WTC11 (cell line): ENCODE data around the gene MYO16.

ENCODE experiments used
- AFF4 ChIP-seq: sonication (generic); formaldehyde crosslinking; IDR thresholded peaks from 2 replicates; pipeline ENCODE4 v1.8.1; 2023; ENCODE audit warnings: mild to moderate bottlenecking, missing genetic modification reagents, borderline replicate concordance
- ATF1 ChIP-seq: sonication (generic); formaldehyde crosslinking; IDR thresholded peaks from 2 replicates; pipeline ENCODE4 v1.8.1; 2023; ENCODE audit warnings: mild to moderate bottlenecking, moderate library complexity, missing genetic modification reagents
- CREB1 ChIP-seq: sonication (generic); formaldehyde crosslinking; IDR thresholded peaks from 2 replicates; pipeline ENCODE4 v1.8.0; 2023; ENCODE audit warnings: mild to moderate bottlenecking, missing genetic modification reagents
- CTCF ChIP-seq: fragments of 200-600 bp; IDR thresholded peaks from 2 replicates; pipeline ENCODE4 v1.8.0; 2022; ENCODE audit warnings: antibody characterized with exemption
- ZBTB21 ChIP-seq: sonication (generic); formaldehyde crosslinking; IDR thresholded peaks from 2 replicates; pipeline ENCODE4 v1.8.1; 2023; ENCODE audit warnings: mild to moderate bottlenecking, missing genetic modification reagents, borderline replicate concordance

GRCh38 chr13:108733022-108733560 lies 103.7 kb downstream of the MYO16 start:
- TF ChIP-seq AFF4 (CRISPR knock-in tag): no peak
- TF ChIP-seq CTCF: no peak
- TF ChIP-seq ZBTB21: no peak
- no peak for TF ChIP-seq ATF1 (CRISPR knock-in tag)
- TF ChIP-seq CREB1 (CRISPR knock-in tag): no peak
